Upper lobe of left lung (tissue), 4 donors: Measurements from ENCODE around the gene FBLN2.

Experiments
- POLR2AphosphoS5 ChIP-seq, 2 donors: sonication (generic); formaldehyde crosslinking; IDR thresholded peaks; one replicate each; pipeline ENCODE4 v1.5.1; 2017; ENCODE audit warnings: antibody characterized with exemption in 2 of 2
- TF ChIP-seq, protein P1 (sequence below), 6 experiments: fragments of 450-650 bp in 4 of 6; fragments of 200-600 bp in 2 of 6; sonication (generic) in 2 of 6; IDR thresholded peaks; one replicate each; pipeline ENCODE4 v1.5.1; 2016 to 2019; ENCODE audit warnings: antibody characterized with exemption in 6 of 6

DNA sequence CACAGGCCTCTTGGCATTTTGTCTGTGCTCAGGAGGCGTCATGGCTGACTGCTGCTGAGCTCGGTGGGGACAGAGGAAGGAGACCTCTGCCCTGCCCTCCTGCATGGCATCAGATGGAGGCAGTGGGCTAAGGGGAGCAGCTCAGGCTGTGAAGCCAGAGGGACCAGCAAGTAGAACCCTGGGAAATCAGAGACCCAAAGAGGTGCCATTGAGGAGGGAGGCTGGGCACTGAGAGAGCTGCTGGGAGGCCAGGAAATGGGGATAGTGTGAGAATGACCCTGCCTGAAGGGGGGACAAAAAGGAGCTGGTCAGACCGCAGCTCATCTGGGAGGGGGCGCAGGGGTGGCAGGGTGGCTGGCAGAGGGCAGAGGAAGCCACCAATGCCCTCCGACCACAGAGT is 136.8 kb downstream of the FBLN2 start:
- TF ChIP-seq POLR2AphosphoS5 (IDR thresholded peaks at IDR 0.05), result no peak
- TF ChIP-seq, protein P1, sequence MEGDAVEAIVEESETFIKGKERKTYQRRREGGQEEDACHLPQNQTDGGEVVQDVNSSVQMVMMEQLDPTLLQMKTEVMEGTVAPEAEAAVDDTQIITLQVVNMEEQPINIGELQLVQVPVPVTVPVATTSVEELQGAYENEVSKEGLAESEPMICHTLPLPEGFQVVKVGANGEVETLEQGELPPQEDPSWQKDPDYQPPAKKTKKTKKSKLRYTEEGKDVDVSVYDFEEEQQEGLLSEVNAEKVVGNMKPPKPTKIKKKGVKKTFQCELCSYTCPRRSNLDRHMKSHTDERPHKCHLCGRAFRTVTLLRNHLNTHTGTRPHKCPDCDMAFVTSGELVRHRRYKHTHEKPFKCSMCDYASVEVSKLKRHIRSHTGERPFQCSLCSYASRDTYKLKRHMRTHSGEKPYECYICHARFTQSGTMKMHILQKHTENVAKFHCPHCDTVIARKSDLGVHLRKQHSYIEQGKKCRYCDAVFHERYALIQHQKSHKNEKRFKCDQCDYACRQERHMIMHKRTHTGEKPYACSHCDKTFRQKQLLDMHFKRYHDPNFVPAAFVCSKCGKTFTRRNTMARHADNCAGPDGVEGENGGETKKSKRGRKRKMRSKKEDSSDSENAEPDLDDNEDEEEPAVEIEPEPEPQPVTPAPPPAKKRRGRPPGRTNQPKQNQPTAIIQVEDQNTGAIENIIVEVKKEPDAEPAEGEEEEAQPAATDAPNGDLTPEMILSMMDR (IDR thresholded peaks at IDR 0.05), result no peak
